Fibroblast of peridontal ligament (primary cell): ENCODE data around the gene OPRL1.
"Not testable (repeated sequence)": the region's sequence is repeated elsewhere in the genome, so short reads cannot be mapped to it uniquely, and the experiment has no call there.

Experiments
- DNase-seq: peaks from one replicate; pipeline ENCODE4 v3.0.0-alpha.2; 2010; ENCODE audit errors: extremely low read depth

The OPRL1 gene

GRCh38 chr20:64086801-64087200, 6.9 kb downstream of the OPRL1 start:
- no peak for DNase-seq

GRCh38 chr20:64087226-64087825, 7.4 kb downstream of the OPRL1 start:
- DNase-seq, result not testable (repeated sequence)

GRCh38 chr20:64088586-64088985, 8.7 kb downstream of the OPRL1 start:
- not testable (repeated sequence) for DNase-seq

- no peak for DNase-seq
These were observed 10.3 kb downstream of the OPRL1 start for GRCh38 chr20:64090165-64090564.

- DNase-seq, result no peak
These were observed 11.5 kb downstream of the OPRL1 start for GRCh38 chr20:64091340-64091739.

GRCh38 chr20:64091770-64092169, 11.9 kb downstream of the OPRL1 start:
- DNase-seq, result no peak

- no peak for DNase-seq
These were observed 12.6 kb downstream of the OPRL1 start for GRCh38 chr20:64092258-64093012.

- no peak for DNase-seq
These were observed 13.2 kb downstream of the OPRL1 start for GRCh38 chr20:64093013-64093503.

- no peak for DNase-seq
These were observed 15.6 kb downstream of the OPRL1 start for GRCh38 chr20:64095455-64095854.

- DNase-seq, result no peak
These were observed 16.0 kb downstream of the OPRL1 start for GRCh38 chr20:64095927-64096326.

GRCh38 chr20:64096535-64096934, 16.7 kb downstream of the OPRL1 start:
- DNase-seq, result no peak

- no peak for DNase-seq
These were observed 18.7 kb downstream of the OPRL1 start for GRCh38 chr20:64098471-64099013.

- DNase-seq, result no peak
These were observed 19.4 kb downstream of the OPRL1 start for GRCh38 chr20:64099086-64099786.

- DNase-seq, result no peak
These were observed 20.1 kb downstream of the OPRL1 start for GRCh38 chr20:64099880-64100565.

GRCh38 chr20:64100566-64100888, 20.6 kb downstream of the OPRL1 start:
- DNase-seq, result no peak

GRCh38 chr20:64100946-64101688, 21.2 kb downstream of the OPRL1 start:
- no peak for DNase-seq

- no peak for DNase-seq
These were observed 22.1 kb downstream of the OPRL1 start for GRCh38 chr20:64101731-64102621.

- no peak for DNase-seq
These were observed 22.9 kb downstream of the OPRL1 start for GRCh38 chr20:64102647-64103354.

- DNase-seq, result no peak
These were observed 24.2 kb downstream of the OPRL1 start for GRCh38 chr20:64103871-64104666.
